Fibroblast of skin of right biceps (primary cell): Measurements from ENCODE around the gene BCL11A.

Experiments used
- DNase-seq: peaks from one replicate; pipeline ENCODE4 v3.0.0-alpha.2; 2013

Gene BCL11A

GRCh38 chr2:60480089-60480773 lies 73.2 kb downstream of the BCL11A start:
- DNase-seq = no peak

GRCh38 chr2:60479226-60480088 lies 74.0 kb downstream of the BCL11A start:
- no peak for DNase-seq

GRCh38 chr2:60478660-60479059 lies 74.8 kb downstream of the BCL11A start:
- DNase-seq = no peak

- no peak for DNase-seq
Observed at GRCh38 chr2:60476206-60476954, 77.1 kb downstream of the BCL11A start.

GRCh38 chr2:60475123-60475830 lies 78.2 kb downstream of the BCL11A start:
- DNase-seq = peak; percentile 79

- DNase-seq = no peak
Observed at GRCh38 chr2:60474301-60474700, 79.2 kb downstream of the BCL11A start.

- DNase-seq = no peak
Observed at GRCh38 chr2:60473546-60473945, 79.9 kb downstream of the BCL11A start.

- no peak for DNase-seq
Observed at GRCh38 chr2:60472663-60473289, 80.7 kb downstream of the BCL11A start.

GRCh38 chr2:60472041-60472440 lies 81.4 kb downstream of the BCL11A start:
- no peak for DNase-seq

GRCh38 chr2:60470340-60470739 lies 83.1 kb downstream of the BCL11A start:
- no peak for DNase-seq

GRCh38 chr2:60469536-60470317 lies 83.7 kb downstream of the BCL11A start:
- no peak for DNase-seq

GRCh38 chr2:60468382-60469085 lies 84.9 kb downstream of the BCL11A start:
- peak; percentile 71 for DNase-seq

GRCh38 chr2:60466161-60466702 lies 87.2 kb downstream of the BCL11A start:
- DNase-seq = no peak

- peak; percentile 42 for DNase-seq
Observed at GRCh38 chr2:60465736-60466135, 87.7 kb downstream of the BCL11A start.

- DNase-seq = peak; percentile 75
Observed at GRCh38 chr2:60463249-60463648, 90.2 kb downstream of the BCL11A start.

- no peak for DNase-seq
Observed at GRCh38 chr2:60461421-60462108, 91.9 kb downstream of the BCL11A start.

GRCh38 chr2:60460577-60461420 lies 92.7 kb downstream of the BCL11A start:
- DNase-seq = no peak

- no peak for DNase-seq
Observed at GRCh38 chr2:60459851-60460250, 93.6 kb downstream of the BCL11A start.
